Stomach (tissue), 4 donors: Measurements from ENCODE around the gene SORCS2.

Experiments used
- CTCF ChIP-seq, 7 experiments: fragments of 450-650 bp in 4 of 7; fragments of 200-600 bp in 3 of 7; sonication (generic) in 3 of 7; IDR thresholded peaks; one replicate each; pipeline ENCODE4 v1.5.1; 2016 to 2019; ENCODE audit warnings: antibody characterized with exemption in 7 of 7, control low read depth in 2 of 7, mild to moderate bottlenecking in 1 of 7
- POLR2A ChIP-seq, 4 donors: fragments of 450-650 bp; IDR thresholded peaks; one replicate each; pipeline ENCODE4 v1.6.1; 2016; ENCODE audit warnings: antibody characterized with exemption in 4 of 4, control low read depth in 2 of 4, mild to moderate bottlenecking in 1 of 4, moderate library complexity in 1 of 4
- POLR2AphosphoS5 ChIP-seq, 3 donors: sonication (generic); formaldehyde crosslinking; IDR thresholded peaks; one replicate each; pipeline ENCODE4 v1.6.1; 2016; ENCODE audit warnings: antibody characterized with exemption in 3 of 3

GRCh38 chr4:7451434-7451789 lies 259.1 kb downstream of the SORCS2 start:
- TF ChIP-seq CTCF (IDR thresholded peaks at IDR 0.05): no peak
- TF ChIP-seq POLR2A (IDR thresholded peaks at IDR 0.05): no peak
- no peak for TF ChIP-seq POLR2AphosphoS5 (IDR thresholded peaks at IDR 0.05)
